ENCODE data around the gene RPL32.

DNA sequence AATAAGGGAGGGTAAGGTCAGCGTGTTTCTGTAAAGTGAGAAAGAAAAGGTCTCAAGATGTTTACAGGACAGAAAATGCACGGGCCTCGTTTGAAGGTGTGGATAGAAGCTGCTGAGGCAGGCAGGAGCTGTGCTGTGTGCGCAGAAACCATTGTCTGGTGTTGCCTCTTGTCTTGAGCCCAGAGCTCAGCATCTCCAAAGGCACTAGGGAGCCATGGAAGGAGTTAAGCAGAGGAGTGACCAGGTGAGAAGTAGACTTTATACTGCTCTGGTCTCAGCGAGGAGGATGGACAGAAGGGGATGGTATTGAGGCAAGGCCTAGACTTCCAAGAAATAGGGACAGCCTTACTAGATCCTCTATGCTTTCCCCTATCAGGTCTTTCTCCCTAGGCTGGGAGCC lies 31.9 kb downstream of the RPL32 start:
- TF ChIP-seq, protein P1, sequence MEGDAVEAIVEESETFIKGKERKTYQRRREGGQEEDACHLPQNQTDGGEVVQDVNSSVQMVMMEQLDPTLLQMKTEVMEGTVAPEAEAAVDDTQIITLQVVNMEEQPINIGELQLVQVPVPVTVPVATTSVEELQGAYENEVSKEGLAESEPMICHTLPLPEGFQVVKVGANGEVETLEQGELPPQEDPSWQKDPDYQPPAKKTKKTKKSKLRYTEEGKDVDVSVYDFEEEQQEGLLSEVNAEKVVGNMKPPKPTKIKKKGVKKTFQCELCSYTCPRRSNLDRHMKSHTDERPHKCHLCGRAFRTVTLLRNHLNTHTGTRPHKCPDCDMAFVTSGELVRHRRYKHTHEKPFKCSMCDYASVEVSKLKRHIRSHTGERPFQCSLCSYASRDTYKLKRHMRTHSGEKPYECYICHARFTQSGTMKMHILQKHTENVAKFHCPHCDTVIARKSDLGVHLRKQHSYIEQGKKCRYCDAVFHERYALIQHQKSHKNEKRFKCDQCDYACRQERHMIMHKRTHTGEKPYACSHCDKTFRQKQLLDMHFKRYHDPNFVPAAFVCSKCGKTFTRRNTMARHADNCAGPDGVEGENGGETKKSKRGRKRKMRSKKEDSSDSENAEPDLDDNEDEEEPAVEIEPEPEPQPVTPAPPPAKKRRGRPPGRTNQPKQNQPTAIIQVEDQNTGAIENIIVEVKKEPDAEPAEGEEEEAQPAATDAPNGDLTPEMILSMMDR (IDR thresholded peaks at IDR 0.05) = no peak
- no peak for TF ChIP-seq POLR2A (IDR thresholded peaks at IDR 0.05)
- no peak for TF ChIP-seq EP300 (IDR thresholded peaks at IDR 0.05; ENCODE audit: low read depth)
- no peak for TF ChIP-seq POLR2AphosphoS5 (IDR thresholded peaks at IDR 0.05)
